Muscle layer of colon (tissue), 2 donors: Measurements from ENCODE around the gene FAM229A.

Experiments
- H3K27ac ChIP-seq: one replicate; pipeline ENCODE4 v1.7.0; 2013; ENCODE audit warnings: low read depth, mild to moderate bottlenecking, low read length, moderate library complexity
- H3K27me3 ChIP-seq, 2 donors: one replicate each; pipeline ENCODE4 v1.7.0; 2013; ENCODE audit warnings: low read length in 2 of 2, mild to moderate bottlenecking in 2 of 2; ENCODE audit not compliant: insufficient read depth in 2 of 2, control insufficient read depth in 1 of 2
- H3K36me3 ChIP-seq: one replicate; pipeline ENCODE4 v1.7.0; 2013; ENCODE audit warnings: mild to moderate bottlenecking, low read length; ENCODE audit not compliant: insufficient read depth
- H3K4me1 ChIP-seq: one replicate; pipeline ENCODE4 v1.7.0; 2013; ENCODE audit warnings: mild to moderate bottlenecking, low read length; ENCODE audit not compliant: insufficient read depth
- H3K4me3 ChIP-seq, 2 donors: one replicate each; pipeline ENCODE4 v1.7.0; 2013; ENCODE audit warnings: low read length in 2 of 2, low read depth in 1 of 2, mild to moderate bottlenecking in 1 of 2, moderate library complexity in 1 of 2
- H3K9ac ChIP-seq: one replicate; pipeline ENCODE4 v1.7.0; 2013; ENCODE audit warnings: low read length
- H3K9me3 ChIP-seq: one replicate; pipeline ENCODE4 v1.7.0; 2013; ENCODE audit warnings: mild to moderate bottlenecking, low read length
- donor health status: abdominal sarcoma.
- donor health status: Adenocarcinoma of cecum.

FAM229A gene

DNA sequence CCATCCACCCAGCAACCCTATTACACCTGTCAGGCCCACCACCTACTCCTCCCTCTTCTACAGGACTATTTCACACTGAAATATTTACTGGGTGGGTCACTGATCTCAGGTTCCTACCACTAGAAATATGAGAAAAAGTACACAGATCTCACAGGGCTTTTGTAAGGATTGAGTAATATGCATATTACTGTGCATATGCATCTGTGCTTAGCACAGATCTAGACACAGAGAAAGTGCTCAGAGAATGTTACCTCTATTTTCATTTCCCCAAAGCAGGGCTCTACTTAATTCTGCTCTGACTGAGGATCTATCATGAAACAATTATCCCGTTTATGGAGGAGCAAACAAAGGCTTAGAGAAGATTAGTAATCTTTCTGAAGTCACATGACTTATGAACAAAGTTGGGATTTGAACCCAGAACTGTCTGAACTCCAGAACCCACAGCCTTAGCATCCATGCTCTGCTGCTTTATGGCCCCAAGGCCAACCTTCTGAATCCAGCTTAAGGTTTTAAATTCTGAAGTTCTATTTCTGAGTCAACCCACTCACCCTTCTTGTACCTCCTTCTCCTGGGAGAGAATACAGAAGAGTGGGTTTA lies 11.8 kb upstream of the FAM229A start:
- no peak overlapping the region for H3K27ac ChIP-seq
- no peaks in the 10 kb centered on the region for H3K9me3 ChIP-seq
- no peak overlapping the region for H3K4me3 ChIP-seq
- H3K9ac ChIP-seq = no peak overlapping the region
- H3K4me1 ChIP-seq = no peaks in the 10 kb centered on the region
- peaks cover 77% of the 10 kb centered on the region for H3K36me3 ChIP-seq
- no peaks in the 10 kb centered on the region for H3K27me3 ChIP-seq

DNA sequence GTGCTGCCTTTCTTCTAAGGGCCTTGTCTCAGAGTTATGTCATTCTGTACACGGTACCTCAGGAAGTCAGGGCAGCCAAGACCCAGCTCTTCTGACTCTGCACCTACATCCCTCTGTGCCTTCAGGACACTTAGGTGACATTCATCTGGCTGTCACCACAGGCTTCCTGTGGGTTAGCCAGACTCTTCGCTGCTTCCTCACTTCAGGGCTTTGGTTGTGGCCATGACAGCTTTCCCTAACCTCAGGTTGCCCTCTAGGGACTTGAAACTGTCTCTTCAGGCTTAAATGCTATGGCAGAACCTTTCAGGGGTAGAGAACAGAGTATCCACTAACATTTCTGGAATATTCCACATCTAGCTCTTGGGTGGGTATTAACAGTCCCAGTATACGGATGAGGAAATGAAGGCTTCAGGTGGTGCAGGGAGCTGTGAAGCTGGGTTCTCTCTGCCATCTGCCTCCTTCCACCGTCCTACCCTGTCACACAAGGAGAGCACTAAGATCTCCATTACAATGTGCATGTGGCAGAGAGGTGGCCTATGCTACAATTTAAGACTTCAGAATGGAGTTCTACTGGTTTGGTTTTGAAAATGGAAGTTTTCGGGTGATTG lies 10.0 kb upstream of the FAM229A start:
- Histone ChIP-seq H3K9me3 (no peaks in the 10 kb centered on the region), H3K4me1 (no peaks in the 10 kb centered on the region), H3K27me3 (no peaks in the 10 kb centered on the region), H3K36me3 (peaks cover 73% of the 10 kb centered on the region), H3K9ac (no peak overlapping the region), H3K27ac (no peak overlapping the region), H3K4me3 (no peak overlapping the region)

DNA sequence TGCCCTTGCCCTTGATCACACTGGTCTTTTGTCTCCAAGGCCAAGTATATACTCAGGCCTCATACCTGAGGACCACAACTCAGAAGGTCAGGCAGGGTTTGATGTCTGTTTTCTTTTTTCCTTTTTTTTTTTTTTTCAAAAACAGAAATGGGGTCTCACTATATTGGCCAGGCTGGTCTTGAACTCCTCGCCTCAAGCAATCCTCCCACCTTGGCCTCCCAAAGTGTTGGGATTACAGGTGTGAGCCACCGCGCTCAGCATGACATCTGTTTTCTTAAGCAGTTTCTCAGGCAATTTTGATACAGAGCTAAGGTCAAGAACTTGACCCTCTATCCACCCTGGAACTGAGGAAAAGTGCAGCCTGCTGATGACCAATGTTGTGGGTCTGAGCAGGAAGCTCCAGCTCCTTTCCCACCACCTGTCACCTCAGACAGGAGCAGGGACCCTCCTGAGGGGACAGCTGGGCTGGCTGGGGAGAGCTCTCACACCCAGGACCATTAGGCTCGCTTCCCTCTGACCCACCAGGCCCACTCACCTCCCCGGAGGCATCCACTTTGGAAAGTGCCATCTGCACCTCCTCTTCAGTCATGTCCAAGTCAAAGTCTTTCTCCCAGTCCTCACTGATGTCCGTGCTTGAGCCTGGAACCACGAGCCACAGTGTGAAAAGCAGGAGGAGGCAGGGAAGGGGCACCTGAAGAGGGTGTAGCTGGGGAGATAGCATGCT lies 5.8 kb upstream of the FAM229A start:
- H3K9me3 ChIP-seq = no peaks in the 10 kb centered on the region
- no peak overlapping the region for H3K27ac ChIP-seq
- H3K27me3 ChIP-seq = no peaks in the 10 kb centered on the region
- H3K9ac ChIP-seq = no peak overlapping the region
- H3K36me3 ChIP-seq = peaks cover 52% of the 10 kb centered on the region
- no peak overlapping the region for H3K4me3 ChIP-seq
- no peaks in the 10 kb centered on the region for H3K4me1 ChIP-seq

DNA sequence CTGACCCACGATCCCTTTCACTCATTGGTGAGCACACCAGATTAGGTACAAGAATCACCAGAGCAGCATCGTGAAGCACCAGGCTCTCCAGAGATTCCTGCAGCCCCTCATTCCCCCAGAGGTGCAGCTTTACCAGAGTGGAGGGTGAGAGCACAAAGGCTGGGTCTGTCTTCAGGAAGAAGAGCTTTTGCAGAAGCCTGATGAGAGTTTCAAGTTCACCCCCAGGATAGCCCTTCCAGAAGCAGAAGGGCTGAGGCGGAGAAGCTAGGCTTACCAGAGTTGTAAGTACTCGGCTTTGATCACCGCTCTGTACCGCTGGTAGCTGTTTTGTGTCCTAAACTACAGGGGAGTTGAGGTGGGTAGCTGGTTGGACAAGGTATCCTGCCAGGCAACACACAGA lies 3.2 kb upstream of the FAM229A start:
- H3K4me3 ChIP-seq = no peak overlapping the region
- H3K9me3 ChIP-seq = no peaks in the 10 kb centered on the region
- no peak overlapping the region for H3K9ac ChIP-seq
- H3K27ac ChIP-seq = no peak overlapping the region
- no peaks in the 10 kb centered on the region for H3K27me3 ChIP-seq
- peaks cover 36% of the 10 kb centered on the region for H3K36me3 ChIP-seq
- peaks cover 11% of the 10 kb centered on the region for H3K4me1 ChIP-seq

DNA sequence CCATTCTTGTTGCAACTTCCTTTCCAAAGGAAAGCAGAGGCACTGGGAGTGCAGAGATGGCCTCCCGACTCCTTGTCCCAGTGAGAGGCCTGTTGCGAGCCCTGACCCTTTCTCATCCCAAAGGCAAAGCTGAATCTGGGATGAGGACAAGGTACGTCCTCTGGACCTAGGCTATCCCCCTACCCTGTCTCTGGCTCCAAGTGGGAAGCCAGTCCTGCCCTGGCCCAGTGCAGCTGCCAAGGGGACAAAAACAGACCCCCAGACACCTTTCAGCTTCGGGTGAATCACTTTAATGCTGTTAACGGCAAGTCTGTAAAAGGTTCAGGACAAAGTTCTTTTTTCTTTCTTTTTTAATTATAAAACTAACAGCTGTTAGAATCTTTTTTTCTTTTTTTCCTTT lies 2.6 kb upstream of the FAM229A start:
- Histone ChIP-seq H3K9me3 (no peaks in the 10 kb centered on the region), H3K4me1 (peaks cover 11% of the 10 kb centered on the region), H3K36me3 (peaks cover 36% of the 10 kb centered on the region), H3K9ac (no peak overlapping the region), H3K27ac (no peak overlapping the region), H3K27me3 (no peaks in the 10 kb centered on the region), H3K4me3 (no peak overlapping the region)

DNA sequence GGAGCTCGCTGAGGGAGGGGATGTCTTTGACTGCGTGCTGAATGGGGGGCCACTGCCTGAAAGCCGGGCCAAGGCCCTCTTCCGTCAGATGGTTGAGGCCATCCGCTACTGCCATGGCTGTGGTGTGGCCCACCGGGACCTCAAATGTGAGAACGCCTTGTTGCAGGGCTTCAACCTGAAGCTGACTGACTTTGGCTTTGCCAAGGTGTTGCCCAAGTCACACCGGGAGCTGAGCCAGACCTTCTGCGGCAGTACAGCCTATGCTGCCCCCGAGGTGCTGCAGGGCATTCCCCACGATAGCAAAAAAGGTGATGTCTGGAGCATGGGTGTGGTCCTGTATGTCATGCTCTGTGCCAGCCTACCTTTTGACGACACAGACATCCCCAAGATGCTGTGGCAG lies 1.4 kb upstream of the FAM229A start:
- H3K27me3 ChIP-seq = no peaks in the 10 kb centered on the region
- H3K36me3 ChIP-seq = peaks cover 36% of the 10 kb centered on the region
- H3K27ac ChIP-seq = no peak overlapping the region
- no peak overlapping the region for H3K4me3 ChIP-seq
- H3K9me3 ChIP-seq = no peaks in the 10 kb centered on the region
- peaks cover 11% of the 10 kb centered on the region for H3K4me1 ChIP-seq
- H3K9ac ChIP-seq = no peak overlapping the region

DNA sequence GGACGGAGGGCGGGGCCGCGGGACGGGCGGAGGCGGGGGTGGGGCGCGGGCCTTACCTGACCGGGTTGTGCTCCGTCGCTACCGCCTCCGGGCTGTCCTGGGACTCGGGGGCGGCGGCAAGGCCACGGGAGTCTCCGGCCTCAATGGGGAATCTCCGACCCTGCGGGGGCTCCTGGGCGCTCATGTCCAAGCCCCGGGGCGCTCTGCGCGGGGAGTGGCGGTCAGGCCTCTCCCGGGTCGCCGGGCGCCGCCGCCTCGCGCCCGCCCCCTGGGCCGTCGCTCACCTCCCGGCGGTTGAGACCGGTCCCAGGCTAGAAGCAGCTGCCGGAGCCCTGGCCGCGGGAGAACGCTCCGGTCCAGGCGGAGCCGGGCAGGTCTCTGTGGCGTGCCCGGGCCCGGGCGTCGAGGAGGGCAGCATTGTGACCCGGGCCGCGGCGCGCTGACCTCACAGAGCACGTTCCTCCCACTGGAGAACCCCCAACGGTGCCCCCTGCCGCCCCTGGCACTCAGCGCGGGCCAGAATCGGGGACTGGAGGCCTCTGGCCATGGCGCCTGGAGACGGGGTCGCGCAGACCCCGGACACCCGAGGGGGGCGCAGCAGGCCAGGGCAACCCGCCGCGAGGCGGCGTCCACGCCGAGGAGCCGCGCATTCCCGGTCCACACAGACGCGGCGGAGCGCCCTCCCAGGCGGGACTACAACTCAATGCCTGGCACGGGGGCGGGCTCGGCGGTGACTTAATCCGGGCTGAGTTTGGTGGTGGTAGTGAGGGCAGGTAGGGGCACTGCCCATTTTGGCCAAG lies 411 bp downstream of the FAM229A start:
- Histone ChIP-seq H3K36me3 (peaks cover 17% of the 10 kb centered on the region), H3K4me3 (peak overlapping the region; percentile 45 to 47), H3K9me3 (no peaks in the 10 kb centered on the region), H3K27ac (no peak overlapping the region), H3K4me1 (peaks cover 11% of the 10 kb centered on the region), H3K27me3 (no peaks in the 10 kb centered on the region), H3K9ac (no peak overlapping the region)

DNA sequence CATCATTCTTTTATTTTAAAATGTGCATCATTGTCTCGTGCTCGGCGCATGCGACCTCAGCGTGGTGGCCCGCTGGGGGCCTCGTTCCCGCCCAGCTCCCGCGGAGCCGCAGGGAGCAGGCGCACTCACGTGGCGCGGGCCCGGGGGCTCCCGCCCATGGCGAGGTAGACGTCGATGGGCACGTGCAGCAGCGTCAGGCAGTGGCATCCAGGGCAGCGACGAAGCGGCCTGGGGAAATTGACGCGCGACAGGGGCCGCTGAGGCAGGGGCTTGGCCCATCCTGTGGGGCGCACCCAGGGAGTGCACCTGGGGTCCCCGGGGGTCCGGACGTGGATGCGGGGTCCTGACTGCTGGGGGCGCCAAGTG lies 994 bp downstream of the FAM229A start:
- Histone ChIP-seq H3K27me3 (no peaks in the 10 kb centered on the region), H3K9ac (no peak overlapping the region), H3K4me3 (no peak overlapping the region), H3K36me3 (peaks cover 12% of the 10 kb centered on the region), H3K4me1 (peaks cover 11% of the 10 kb centered on the region), H3K27ac (no peak overlapping the region), H3K9me3 (no peaks in the 10 kb centered on the region)

DNA sequence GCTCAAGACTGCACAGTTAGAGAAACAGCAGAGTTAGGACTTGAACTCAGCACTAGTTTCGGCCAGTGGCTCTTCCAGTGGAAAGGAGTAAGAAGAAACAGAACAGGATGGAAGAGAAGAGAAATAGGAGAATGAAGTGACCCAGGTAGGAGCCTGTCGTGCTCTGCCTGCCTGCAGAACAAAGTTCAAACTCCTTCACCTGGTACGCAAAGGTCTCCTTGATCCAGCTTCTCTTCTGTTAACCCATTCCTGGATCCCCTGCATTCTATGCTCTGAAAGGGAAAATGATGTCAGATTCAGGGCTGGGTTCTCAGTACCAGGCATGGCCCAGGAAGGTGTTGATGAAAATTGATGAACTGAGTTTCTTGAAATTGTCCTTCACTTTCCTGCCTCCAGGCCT lies 3.9 kb downstream of the FAM229A start:
- Histone ChIP-seq H3K9me3 (no peaks in the 10 kb centered on the region), H3K36me3 (peaks cover 6% of the 10 kb centered on the region), H3K4me1 (peaks cover 16% of the 10 kb centered on the region), H3K27ac (no peak overlapping the region), H3K9ac (no peak overlapping the region), H3K4me3 (no peak overlapping the region), H3K27me3 (no peaks in the 10 kb centered on the region)

DNA sequence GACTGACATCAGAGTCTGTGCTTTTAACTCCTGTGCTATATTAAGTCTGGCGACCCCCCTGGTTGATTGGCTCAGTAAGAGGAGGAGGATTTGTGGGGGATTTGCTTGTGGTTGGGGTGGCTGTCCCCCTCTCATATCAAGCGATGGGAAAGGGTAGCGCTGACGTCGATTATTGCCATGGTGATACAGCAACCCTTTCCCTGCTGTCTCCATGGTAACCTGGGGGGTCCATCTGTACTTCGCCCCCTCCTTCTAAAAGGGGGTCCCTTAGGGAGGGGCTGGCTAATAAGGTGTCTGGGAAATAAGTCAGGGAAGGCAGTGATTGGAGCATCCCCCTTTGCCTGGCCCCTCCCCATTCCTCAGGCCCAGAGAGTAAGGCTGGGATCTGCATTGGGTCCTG lies 4.7 kb downstream of the FAM229A start:
- Histone ChIP-seq H3K4me3 (no peak overlapping the region), H3K4me1 (peaks cover 23% of the 10 kb centered on the region), H3K27ac (no peak overlapping the region), H3K27me3 (no peaks in the 10 kb centered on the region), H3K9me3 (no peaks in the 10 kb centered on the region), H3K9ac (no peak overlapping the region), H3K36me3 (peaks cover 6% of the 10 kb centered on the region)

DNA sequence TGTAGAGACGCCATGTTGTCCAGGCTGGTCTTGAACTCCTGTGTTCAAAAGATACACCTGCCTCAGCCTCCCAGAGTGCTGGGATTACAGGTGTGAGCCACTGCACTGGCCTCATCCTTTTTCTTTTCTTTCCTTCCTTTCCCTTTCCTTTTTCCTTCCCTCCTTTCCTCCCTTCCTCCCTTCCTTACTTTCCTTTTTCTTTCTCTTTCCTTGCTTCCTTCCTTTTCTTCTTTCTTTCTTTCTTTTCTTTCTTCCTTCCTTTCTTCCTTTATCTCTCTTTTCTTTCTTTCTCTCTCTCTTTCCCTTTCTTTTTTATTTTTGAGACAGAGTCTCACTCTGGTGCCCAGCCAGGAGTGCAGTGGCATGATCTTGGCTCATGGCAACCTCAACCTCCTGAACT lies 5.8 kb downstream of the FAM229A start:
- no peak overlapping the region for H3K27ac ChIP-seq

More for the DNA sequence above, 5.8 kb downstream of the FAM229A start:
- Histone ChIP-seq H3K27me3 (no peaks in the 10 kb centered on the region), H3K4me3 (no peak overlapping the region), H3K9me3 (no peaks in the 10 kb centered on the region), H3K9ac (no peak overlapping the region), H3K4me1 (peaks cover 20% of the 10 kb centered on the region), H3K36me3 (peaks cover 6% of the 10 kb centered on the region)
